ENCODE results near the gene SLC38A10. TPM values are rescaled to one million over a fixed set of nuclear protein-coding genes. Genes with fewer than 3 reads are reported as not detected.

The SLC38A10 gene
- total and polyA plus RNA-seq, 10 of the 15 experiments (the other 5 are each of a cell fraction or from before 2014, with no cell fraction given) = 0.52 to 67.9 (median 22.1) TPM

- TF ChIP-seq ELK1 (IDR thresholded peaks at IDR 0.05; ENCODE audit: low read depth, low read length) (no peak), RAD21 (IDR thresholded peaks at IDR 0.05; ENCODE audit: insufficient read depth, low read depth, low read length) (no peak), NR2C1 (IDR thresholded peaks at IDR 0.05) (no peak), ZBTB4 (CRISPR knock-in tag; IDR thresholded peaks at IDR 0.05) (no peak), BCL3 (IDR thresholded peaks at IDR 0.05; ENCODE audit: borderline replicate concordance, insufficient read depth, low read depth, low read length, poor library complexity, severe bottlenecking) (no peak), DPF2 (IDR thresholded peaks at IDR 0.05) (no peak), USF2 (IDR thresholded peaks at IDR 0.05; ENCODE audit: borderline replicate concordance, low read depth, low read length) (no peak), SP1 (IDR thresholded peaks at IDR 0.05; ENCODE audit: low read depth, low read length) (no peak), RB1 (IDR thresholded peaks at IDR 0.05; ENCODE audit: borderline replicate concordance) (no peak), ATF2 (IDR thresholded peaks at IDR 0.05; ENCODE audit: low read length) (no peak), IKZF2 (IDR thresholded peaks at IDR 0.05) (no peak)
These were observed 27.6 kb downstream of the SLC38A10 start (continued) for GRCh38 chr17:81267390-81268067.
